WTC11 (cell line): ENCODE data around the gene ASPHD1. TPM values are rescaled to one million over a fixed set of nuclear protein-coding genes. Genes with fewer than 3 reads are reported as not detected.
A peak's percentile ranks its signal among the peaks of the same experiment; 100 is the strongest.

Source experiments
- ATAC-seq: fragments of 200-7000 bp; cut with Tn5 transposase; 2 replicates; pipeline ENCODE4 v1.10.0; 2021; ENCODE audit warnings: mild to moderate bottlenecking, moderate library complexity
- CTCF ChIA-PET: fragments of 300-600 bp; sonication (Branson Sonifier 250); formaldehyde crosslinking; loops from one replicate; lab custom pipeline; 2021; ENCODE audit warnings: antibody characterized with exemption; lab: Charles Lee
- POLR2A ChIA-PET: fragments of 350-600 bp; sonication (Branson Sonifier 250); formaldehyde crosslinking; loops from one replicate; lab custom pipeline; 2021; ENCODE audit warnings: antibody characterized with exemption; lab: Charles Lee
- DNase-seq: peaks from one replicate; pipeline ENCODE4 v3.0.0; 2021; ENCODE audit warnings: low spot score
- H3K27ac Mint-ChIP-seq: 2 replicates; pipeline ENCODE4 v1.8.0; 2021; ENCODE audit warnings: mixed read lengths
- H3K27me3 Mint-ChIP-seq: 2 replicates; pipeline ENCODE4 v1.8.0; 2021; ENCODE audit warnings: low read depth, mild to moderate bottlenecking, moderate library complexity, mixed read lengths
- H3K36me3 Mint-ChIP-seq: 2 replicates; pipeline ENCODE4 v1.8.0; 2021; ENCODE audit warnings: mixed read lengths
- H3K4me1 Mint-ChIP-seq: 2 replicates; pipeline ENCODE4 v1.8.0; 2022; ENCODE audit warnings: mixed read lengths
- H3K4me3 Mint-ChIP-seq: 2 replicates; pipeline ENCODE4 v1.8.0; 2021; ENCODE audit warnings: mild to moderate bottlenecking, moderate library complexity, mixed read lengths
- H3K9me3 Mint-ChIP-seq: 2 replicates; pipeline ENCODE4 v1.8.0; 2021; ENCODE audit warnings: mixed read lengths
- CBFB ChIP-seq: sonication (generic); formaldehyde crosslinking; IDR thresholded peaks from 2 replicates; pipeline ENCODE4 v1.8.1; 2022; ENCODE audit warnings: mild to moderate bottlenecking, low read depth, missing genetic modification reagents
- CDX4 ChIP-seq: fragments of 250-450 bp; sonication (Bioruptor Pico); IDR thresholded peaks from 2 replicates; pipeline ENCODE4 v1.9.0; 2021; ENCODE audit warnings: moderate library complexity, mild to moderate bottlenecking, inconsistent platforms, borderline replicate concordance
- ELF4 ChIP-seq: sonication (generic); formaldehyde crosslinking; IDR thresholded peaks from 2 replicates; pipeline ENCODE4 v1.8.1; 2022; ENCODE audit warnings: low read depth, mild to moderate bottlenecking, moderate library complexity, missing genetic modification reagents
- ESRRA ChIP-seq: sonication (generic); formaldehyde crosslinking; IDR thresholded peaks from 2 replicates; pipeline ENCODE4 v1.8.1; 2022; ENCODE audit warnings: mild to moderate bottlenecking, missing genetic modification reagents, borderline replicate concordance
- FOXP1 ChIP-seq: sonication (generic); formaldehyde crosslinking; IDR thresholded peaks from 2 replicates; pipeline ENCODE4 v1.8.0; 2022; ENCODE audit warnings: missing genetic modification reagents, mild to moderate bottlenecking, moderate library complexity, borderline replicate concordance
- IRF2 ChIP-seq: sonication (generic); formaldehyde crosslinking; IDR thresholded peaks from 2 replicates; pipeline ENCODE4 v1.8.0; 2022; ENCODE audit warnings: low read depth, missing genetic modification reagents, borderline replicate concordance
- MAX ChIP-seq: sonication (generic); formaldehyde crosslinking; IDR thresholded peaks from 2 replicates; pipeline ENCODE4 v1.8.0; 2022; ENCODE audit warnings: mild to moderate bottlenecking, missing genetic modification reagents
- MXD4 ChIP-seq: fragments of 250-450 bp; sonication (Bioruptor Pico); IDR thresholded peaks from 2 replicates; pipeline ENCODE4 v1.8.0; 2021; ENCODE audit warnings: mild to moderate bottlenecking, moderate library complexity, borderline replicate concordance
- PREB ChIP-seq: sonication (generic); formaldehyde crosslinking; IDR thresholded peaks from 2 replicates; pipeline ENCODE4 v1.8.1; 2022; ENCODE audit warnings: mild to moderate bottlenecking, missing genetic modification reagents, moderate library complexity, borderline replicate concordance
- RELA ChIP-seq: sonication (generic); formaldehyde crosslinking; IDR thresholded peaks from 2 replicates; pipeline ENCODE4 v1.8.1; 2022; ENCODE audit warnings: missing genetic modification reagents, mild to moderate bottlenecking, borderline replicate concordance
- USF2 ChIP-seq: sonication (generic); formaldehyde crosslinking; IDR thresholded peaks from 2 replicates; pipeline ENCODE4 v1.8.1; 2023; ENCODE audit warnings: mild to moderate bottlenecking, missing genetic modification reagents, moderate library complexity
- ZMAT4 ChIP-seq: fragments of 250-450 bp; sonication (Bioruptor Pico); IDR thresholded peaks from 2 replicates; pipeline ENCODE4 v1.9.0; 2021; ENCODE audit warnings: mild to moderate bottlenecking
- ZNF512 ChIP-seq: sonication (generic); formaldehyde crosslinking; IDR thresholded peaks from 2 replicates; pipeline ENCODE4 v1.8.1; 2022; ENCODE audit warnings: missing genetic modification reagents, borderline replicate concordance
- total RNA-seq: library from RNA; stranded (reverse); gene quantifications from 3 replicates; pipeline ENCODE4 v1.2.3, GENCODE V29; 2021
- TF ChIP-seq, protein P1 (sequence below): sonication (generic); formaldehyde crosslinking; IDR thresholded peaks from 2 replicates; pipeline ENCODE4 v1.8.0; 2023; ENCODE audit warnings: missing genetic modification reagents, mild to moderate bottlenecking, borderline replicate concordance
- TF ChIP-seq, protein P2 (sequence below): sonication (generic); formaldehyde crosslinking; IDR thresholded peaks from 2 replicates; pipeline ENCODE4 v1.8.1; 2022; ENCODE audit warnings: low read depth, missing genetic modification reagents, borderline replicate concordance

ASPHD1 gene
- total RNA-seq, 1 experiment from 2014 or later, result 26.9 TPM

DNA sequence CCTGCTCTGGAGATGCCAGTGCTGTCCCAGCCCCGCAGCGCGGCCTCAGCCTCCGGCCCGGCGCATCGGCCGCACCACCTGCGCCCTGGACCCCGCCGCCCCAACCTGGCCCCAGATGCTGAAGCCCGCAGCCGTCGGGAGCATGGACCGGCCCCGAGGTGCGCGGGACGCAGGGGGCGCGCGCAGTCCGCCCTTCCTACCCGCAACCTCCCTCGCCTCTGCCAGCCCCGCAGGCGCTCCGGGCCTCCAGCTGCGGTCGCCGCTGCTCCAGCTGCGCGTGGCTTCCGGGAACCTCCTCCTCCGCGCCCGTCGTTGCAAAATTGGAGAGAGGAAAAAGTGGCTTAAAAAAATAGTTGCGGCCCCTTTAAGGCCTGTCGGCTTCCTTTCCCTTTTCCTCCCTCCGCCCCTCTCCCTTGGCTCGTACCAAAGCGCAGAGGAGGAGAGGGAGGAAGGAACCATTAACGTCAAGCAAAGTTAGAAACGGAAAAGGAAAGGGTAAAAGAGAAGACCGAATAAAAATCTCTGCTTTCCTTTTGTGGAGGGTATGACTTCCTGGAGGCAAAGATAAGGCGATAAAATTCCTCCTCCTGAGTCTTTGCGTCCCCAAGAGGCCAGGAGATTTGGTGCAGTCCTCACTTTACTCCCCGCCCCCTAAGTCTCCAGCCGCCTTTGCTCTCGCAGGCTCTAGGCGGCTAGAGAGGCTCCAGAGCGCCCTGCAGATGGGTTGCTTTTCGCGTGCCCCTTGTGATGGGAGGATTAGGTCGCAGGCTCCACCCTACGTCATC lies 37.2 kb upstream of the ASPHD1 start, which contains the start of gene CDIPT (continued):
- TF ChIP-seq IRF2 (CRISPR knock-in tag) (no peak), ELF4 (no peak), MXD4 (CRISPR knock-in tag) (no peak), ZNF512 (CRISPR knock-in tag) (no peak), CBFB (CRISPR knock-in tag) (peak; percentile 62; the same call in 1 of the 2 replicates)

GRCh38 chr16:29863669-29863984 lies 36.7 kb upstream of the ASPHD1 start:
- ChIA-PET POLR2A (interaction anchor here (0.5 to 1.5 kb wide), 8 partner anchors 10 to 132 kb away, joined by 3 to 5 read pairs (median 4); partner anchors contain the start of genes HIRIP3, MAZ, SEZ6L2 and TAOK2), CTCF (interaction anchor here (0.7 to 3.8 kb wide), 17 partner anchors 14 to 248 kb away, joined by 3 to 32 read pairs (median 3); partner anchors contain the start of genes ASPHD1, DOC2A, HIRIP3 and KIF22)
- ATAC-seq (no peak), DNase-seq (no peak)
- TF ChIP-seq USF2 (CRISPR knock-in tag) (no peak), ESRRA (CRISPR knock-in tag) (no peak), IRF2 (CRISPR knock-in tag) (no peak), RELA (CRISPR knock-in tag) (no peak), CDX4 (no peak), ZMAT4 (CRISPR knock-in tag) (no peak), FOXP1 (CRISPR knock-in tag) (no peak), PREB (CRISPR knock-in tag) (no peak), MAX (peak; percentile 14)
- TF ChIP-seq, protein P1, sequence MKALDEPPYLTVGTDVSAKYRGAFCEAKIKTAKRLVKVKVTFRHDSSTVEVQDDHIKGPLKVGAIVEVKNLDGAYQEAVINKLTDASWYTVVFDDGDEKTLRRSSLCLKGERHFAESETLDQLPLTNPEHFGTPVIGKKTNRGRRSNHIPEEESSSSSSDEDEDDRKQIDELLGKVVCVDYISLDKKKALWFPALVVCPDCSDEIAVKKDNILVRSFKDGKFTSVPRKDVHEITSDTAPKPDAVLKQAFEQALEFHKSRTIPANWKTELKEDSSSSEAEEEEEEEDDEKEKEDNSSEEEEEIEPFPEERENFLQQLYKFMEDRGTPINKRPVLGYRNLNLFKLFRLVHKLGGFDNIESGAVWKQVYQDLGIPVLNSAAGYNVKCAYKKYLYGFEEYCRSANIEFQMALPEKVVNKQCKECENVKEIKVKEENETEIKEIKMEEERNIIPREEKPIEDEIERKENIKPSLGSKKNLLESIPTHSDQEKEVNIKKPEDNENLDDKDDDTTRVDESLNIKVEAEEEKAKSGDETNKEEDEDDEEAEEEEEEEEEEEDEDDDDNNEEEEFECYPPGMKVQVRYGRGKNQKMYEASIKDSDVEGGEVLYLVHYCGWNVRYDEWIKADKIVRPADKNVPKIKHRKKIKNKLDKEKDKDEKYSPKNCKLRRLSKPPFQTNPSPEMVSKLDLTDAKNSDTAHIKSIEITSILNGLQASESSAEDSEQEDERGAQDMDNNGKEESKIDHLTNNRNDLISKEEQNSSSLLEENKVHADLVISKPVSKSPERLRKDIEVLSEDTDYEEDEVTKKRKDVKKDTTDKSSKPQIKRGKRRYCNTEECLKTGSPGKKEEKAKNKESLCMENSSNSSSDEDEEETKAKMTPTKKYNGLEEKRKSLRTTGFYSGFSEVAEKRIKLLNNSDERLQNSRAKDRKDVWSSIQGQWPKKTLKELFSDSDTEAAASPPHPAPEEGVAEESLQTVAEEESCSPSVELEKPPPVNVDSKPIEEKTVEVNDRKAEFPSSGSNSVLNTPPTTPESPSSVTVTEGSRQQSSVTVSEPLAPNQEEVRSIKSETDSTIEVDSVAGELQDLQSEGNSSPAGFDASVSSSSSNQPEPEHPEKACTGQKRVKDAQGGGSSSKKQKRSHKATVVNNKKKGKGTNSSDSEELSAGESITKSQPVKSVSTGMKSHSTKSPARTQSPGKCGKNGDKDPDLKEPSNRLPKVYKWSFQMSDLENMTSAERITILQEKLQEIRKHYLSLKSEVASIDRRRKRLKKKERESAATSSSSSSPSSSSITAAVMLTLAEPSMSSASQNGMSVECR (CRISPR knock-in tag), result 0 out of 2 replicates have a peak, but pooled peaks have one; percentile 48
- TF ChIP-seq, protein P2, sequence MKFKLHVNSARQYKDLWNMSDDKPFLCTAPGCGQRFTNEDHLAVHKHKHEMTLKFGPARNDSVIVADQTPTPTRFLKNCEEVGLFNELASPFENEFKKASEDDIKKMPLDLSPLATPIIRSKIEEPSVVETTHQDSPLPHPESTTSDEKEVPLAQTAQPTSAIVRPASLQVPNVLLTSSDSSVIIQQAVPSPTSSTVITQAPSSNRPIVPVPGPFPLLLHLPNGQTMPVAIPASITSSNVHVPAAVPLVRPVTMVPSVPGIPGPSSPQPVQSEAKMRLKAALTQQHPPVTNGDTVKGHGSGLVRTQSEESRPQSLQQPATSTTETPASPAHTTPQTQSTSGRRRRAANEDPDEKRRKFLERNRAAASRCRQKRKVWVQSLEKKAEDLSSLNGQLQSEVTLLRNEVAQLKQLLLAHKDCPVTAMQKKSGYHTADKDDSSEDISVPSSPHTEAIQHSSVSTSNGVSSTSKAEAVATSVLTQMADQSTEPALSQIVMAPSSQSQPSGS (CRISPR knock-in tag), result no peak
- H3K4me3 Mint-ChIP-seq, result peak overlapping the region; percentile 98
- peaks cover 8% of the 10 kb centered on the region for H3K4me1 Mint-ChIP-seq
- no peak overlapping the region for H3K27ac Mint-ChIP-seq
- no peaks in the 10 kb centered on the region for H3K27me3 Mint-ChIP-seq
- no peaks in the 10 kb centered on the region for H3K9me3 Mint-ChIP-seq
- H3K36me3 Mint-ChIP-seq, result peaks cover 9% of the 10 kb centered on the region
